ENCODE results near the gene EPHA8. TPM values are rescaled to one million over a fixed set of nuclear protein-coding genes. Genes with fewer than 3 reads are reported as not detected.

Gene EPHA8
- total and polyA plus RNA-seq, 2 of the 13 experiments (the other 11 are each of a cell fraction or from before 2014, with no cell fraction given) = not detected

DNA sequence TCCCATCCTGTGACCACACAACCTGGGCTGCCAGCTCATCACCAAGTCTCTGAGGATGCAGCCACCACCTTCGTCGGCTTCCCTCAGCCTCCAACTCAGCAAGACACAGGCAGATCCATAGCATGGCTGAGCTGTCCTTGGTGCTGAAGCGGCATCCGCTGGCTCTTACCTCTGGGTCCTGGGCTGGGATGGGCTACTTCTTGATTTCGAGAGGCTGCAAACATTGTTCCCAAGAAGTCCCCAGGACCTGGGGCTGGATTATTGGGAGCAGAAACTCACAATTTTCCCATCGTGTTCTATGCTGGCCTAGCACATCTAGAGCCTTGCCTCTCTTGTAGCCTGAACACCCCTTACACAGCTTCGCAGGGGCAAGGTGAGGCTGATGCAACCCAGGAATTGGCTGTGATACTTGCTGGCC is 48.2 kb downstream of the EPHA8 start (continued):
- TF ChIP-seq, protein P1, sequence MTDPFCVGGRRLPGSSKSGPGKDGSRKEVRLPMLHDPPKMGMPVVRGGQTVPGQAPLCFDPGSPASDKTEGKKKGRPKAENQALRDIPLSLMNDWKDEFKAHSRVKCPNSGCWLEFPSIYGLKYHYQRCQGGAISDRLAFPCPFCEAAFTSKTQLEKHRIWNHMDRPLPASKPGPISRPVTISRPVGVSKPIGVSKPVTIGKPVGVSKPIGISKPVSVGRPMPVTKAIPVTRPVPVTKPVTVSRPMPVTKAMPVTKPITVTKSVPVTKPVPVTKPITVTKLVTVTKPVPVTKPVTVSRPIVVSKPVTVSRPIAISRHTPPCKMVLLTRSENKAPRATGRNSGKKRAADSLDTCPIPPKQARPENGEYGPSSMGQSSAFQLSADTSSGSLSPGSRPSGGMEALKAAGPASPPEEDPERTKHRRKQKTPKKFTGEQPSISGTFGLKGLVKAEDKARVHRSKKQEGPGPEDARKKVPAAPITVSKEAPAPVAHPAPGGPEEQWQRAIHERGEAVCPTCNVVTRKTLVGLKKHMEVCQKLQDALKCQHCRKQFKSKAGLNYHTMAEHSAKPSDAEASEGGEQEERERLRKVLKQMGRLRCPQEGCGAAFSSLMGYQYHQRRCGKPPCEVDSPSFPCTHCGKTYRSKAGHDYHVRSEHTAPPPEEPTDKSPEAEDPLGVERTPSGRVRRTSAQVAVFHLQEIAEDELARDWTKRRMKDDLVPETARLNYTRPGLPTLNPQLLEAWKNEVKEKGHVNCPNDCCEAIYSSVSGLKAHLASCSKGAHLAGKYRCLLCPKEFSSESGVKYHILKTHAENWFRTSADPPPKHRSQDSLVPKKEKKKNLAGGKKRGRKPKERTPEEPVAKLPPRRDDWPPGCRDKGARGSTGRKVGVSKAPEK (CRISPR knock-in tag; IDR thresholded peaks at IDR 0.05; ENCODE audit: borderline replicate concordance) = no peak
- TF ChIP-seq HOXA7 (CRISPR knock-in tag; IDR thresholded peaks at IDR 0.05) (no peak), NFATC3 (CRISPR knock-in tag; IDR thresholded peaks at IDR 0.05) (no peak), SMC3 (IDR thresholded peaks at IDR 0.05; ENCODE audit: low read length) (no peak), XRCC5 (optimal IDR thresholded peaks at IDR 0.05; ENCODE audit: low read length) (no peak), ZNF234 (CRISPR knock-in tag; conservative IDR thresholded peaks at IDR 0.05) (no peak), ZNF567 (CRISPR knock-in tag; IDR thresholded peaks at IDR 0.05; ENCODE audit: borderline replicate concordance) (no peak), SMARCC2 (IDR thresholded peaks at IDR 0.05) (no peak), SMAD1 (CRISPR knock-in tag; IDR thresholded peaks at IDR 0.05; ENCODE audit: borderline replicate concordance, low read depth) (no peak), MEIS1 (CRISPR knock-in tag; IDR thresholded peaks at IDR 0.05; ENCODE audit: borderline replicate concordance) (no peak), HNF4G (IDR thresholded peaks at IDR 0.05; ENCODE audit: borderline replicate concordance, low read depth, low read length) (no peak), HNF4G (CRISPR knock-in tag; IDR thresholded peaks at IDR 0.05; ENCODE audit: borderline replicate concordance, low read depth) (no peak), NBN (conservative IDR thresholded peaks at IDR 0.05) (no peak), U2AF2 (IDR thresholded peaks at IDR 0.05; ENCODE audit: low read depth, low read length) (no peak), DNMT3B (CRISPR knock-in tag; conservative IDR thresholded peaks at IDR 0.05) (no peak), ZNF879 (CRISPR knock-in tag; IDR thresholded peaks at IDR 0.05) (no peak)
- TF ChIP-seq, protein P2, sequence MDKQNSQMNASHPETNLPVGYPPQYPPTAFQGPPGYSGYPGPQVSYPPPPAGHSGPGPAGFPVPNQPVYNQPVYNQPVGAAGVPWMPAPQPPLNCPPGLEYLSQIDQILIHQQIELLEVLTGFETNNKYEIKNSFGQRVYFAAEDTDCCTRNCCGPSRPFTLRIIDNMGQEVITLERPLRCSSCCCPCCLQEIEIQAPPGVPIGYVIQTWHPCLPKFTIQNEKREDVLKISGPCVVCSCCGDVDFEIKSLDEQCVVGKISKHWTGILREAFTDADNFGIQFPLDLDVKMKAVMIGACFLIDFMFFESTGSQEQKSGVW (CRISPR knock-in tag; IDR thresholded peaks at IDR 0.05; ENCODE audit: borderline replicate concordance) = no peak
- TF ChIP-seq, protein P3, sequence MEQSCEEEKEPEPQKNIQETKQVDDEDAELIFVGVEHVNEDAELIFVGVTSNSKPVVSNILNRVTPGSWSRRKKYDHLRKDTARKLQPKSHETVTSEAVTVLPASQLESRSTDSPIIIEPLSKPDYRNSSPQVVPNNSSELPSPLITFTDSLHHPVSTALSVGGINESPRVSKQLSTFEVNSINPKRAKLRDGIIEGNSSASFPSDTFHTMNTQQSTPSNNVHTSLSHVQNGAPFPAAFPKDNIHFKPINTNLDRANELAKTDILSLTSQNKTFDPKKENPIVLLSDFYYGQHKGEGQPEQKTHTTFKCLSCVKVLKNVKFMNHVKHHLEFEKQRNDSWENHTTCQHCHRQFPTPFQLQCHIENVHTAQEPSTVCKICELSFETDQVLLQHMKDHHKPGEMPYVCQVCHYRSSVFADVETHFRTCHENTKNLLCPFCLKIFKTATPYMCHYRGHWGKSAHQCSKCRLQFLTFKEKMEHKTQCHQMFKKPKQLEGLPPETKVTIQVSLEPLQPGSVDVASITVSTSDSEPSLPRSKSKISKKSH (CRISPR knock-in tag; IDR thresholded peaks at IDR 0.05; ENCODE audit: borderline replicate concordance) = no peak
- TF ChIP-seq, protein P4, sequence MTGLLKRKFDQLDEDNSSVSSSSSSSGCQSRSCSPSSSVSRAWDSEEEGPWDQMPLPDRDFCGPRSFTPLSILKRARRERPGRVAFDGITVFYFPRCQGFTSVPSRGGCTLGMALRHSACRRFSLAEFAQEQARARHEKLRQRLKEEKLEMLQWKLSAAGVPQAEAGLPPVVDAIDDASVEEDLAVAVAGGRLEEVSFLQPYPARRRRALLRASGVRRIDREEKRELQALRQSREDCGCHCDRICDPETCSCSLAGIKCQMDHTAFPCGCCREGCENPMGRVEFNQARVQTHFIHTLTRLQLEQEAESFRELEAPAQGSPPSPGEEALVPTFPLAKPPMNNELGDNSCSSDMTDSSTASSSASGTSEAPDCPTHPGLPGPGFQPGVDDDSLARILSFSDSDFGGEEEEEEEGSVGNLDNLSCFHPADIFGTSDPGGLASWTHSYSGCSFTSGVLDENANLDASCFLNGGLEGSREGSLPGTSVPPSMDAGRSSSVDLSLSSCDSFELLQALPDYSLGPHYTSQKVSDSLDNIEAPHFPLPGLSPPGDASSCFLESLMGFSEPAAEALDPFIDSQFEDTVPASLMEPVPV (CRISPR knock-in tag; IDR thresholded peaks at IDR 0.05) = no peak
- TF ChIP-seq, protein P5, sequence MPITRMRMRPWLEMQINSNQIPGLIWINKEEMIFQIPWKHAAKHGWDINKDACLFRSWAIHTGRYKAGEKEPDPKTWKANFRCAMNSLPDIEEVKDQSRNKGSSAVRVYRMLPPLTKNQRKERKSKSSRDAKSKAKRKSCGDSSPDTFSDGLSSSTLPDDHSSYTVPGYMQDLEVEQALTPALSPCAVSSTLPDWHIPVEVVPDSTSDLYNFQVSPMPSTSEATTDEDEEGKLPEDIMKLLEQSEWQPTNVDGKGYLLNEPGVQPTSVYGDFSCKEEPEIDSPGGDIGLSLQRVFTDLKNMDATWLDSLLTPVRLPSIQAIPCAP (CRISPR knock-in tag; IDR thresholded peaks at IDR 0.05; ENCODE audit: low read depth) = no peak
- TF ChIP-seq, protein P6, sequence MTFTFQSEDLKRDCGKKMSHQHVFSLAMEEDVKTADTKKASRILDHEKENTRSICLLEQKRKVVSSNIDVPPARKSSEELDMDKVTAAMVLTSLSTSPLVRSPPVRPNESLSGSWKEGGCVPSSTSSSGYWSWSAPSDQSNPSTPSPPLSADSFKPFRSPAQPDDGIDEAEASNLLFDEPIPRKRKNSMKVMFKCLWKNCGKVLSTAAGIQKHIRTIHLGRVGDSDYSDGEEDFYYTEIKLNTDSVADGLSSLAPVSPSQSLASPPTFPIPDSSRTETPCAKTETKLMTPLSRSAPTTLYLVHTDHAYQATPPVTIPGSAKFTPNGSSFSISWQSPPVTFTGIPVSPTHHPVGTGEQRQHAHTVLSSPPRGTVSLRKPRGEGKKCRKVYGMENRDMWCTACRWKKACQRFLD (CRISPR knock-in tag; IDR thresholded peaks at IDR 0.05; ENCODE audit: borderline replicate concordance) = no peak
